ENCODE data around the gene LAPTM5.

Gene LAPTM5

DNA sequence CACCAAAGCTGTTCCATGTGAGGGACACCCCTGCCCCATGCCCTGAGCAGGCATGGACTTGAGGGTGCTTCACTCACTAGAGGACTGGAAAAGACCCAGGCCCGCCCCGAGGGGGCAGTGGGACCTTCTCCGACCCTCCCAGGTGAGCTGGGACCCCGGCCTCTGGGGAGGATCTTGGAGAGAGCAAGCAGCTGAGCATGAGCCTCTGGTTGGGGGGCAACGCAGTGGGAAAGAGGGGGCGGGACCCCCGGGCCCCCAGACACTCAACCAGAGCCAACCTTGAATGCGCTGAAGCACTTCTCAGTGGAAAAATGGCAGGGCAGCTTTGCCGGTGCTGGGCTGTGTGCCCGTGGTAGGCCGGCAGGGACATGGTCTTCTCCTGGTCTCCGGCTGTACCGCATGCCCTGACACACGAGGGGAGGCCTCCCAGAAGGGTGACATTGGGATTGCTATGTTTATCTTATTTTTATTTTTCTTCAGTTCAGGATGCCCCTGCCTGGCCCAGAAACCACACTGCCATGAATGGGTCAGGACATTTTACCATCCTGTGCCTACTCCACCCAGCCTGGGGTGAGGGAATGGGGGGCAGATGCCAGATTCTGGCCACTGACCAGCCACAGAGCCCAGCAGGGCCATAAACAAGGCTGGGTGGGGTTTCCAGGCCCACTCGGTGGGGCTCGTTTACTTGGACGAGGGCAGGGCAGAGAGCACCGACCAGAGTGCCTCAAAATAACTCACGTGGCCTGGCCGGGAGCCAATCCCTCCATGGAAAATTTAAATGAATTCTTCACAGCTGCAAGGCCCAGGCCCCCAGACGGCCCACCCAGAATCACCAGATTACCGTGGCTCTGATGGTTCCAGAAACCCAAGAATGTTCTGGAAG lies 17.2 kb upstream of the LAPTM5 start:
- Histone ChIP-seq H3K4me3 (ENCODE audit: low read depth, low read length) (no peak overlapping the region), H3K9me3 (ENCODE audit: control insufficient read depth, insufficient read depth, low read depth, low read length) (no peaks in the 10 kb centered on the region), H3K36me3 (ENCODE audit: control insufficient read depth in 2 of 2, insufficient read depth in 1 of 2, low read length in 2 of 2) (no peaks in the 10 kb centered on the region), H3K4me1 (ENCODE audit: control insufficient read depth, insufficient read depth, low read length) (no peaks in the 10 kb centered on the region), H3K27ac (ENCODE audit: extremely low read depth, low read depth, low read length) (no peak overlapping the region)
- no peak for TF ChIP-seq ZNF140 (tag by site-specific recombination; IDR thresholded peaks at IDR 0.05)
- no peak for TF ChIP-seq ZNF791 (tag by site-specific recombination; IDR thresholded peaks at IDR 0.05)
- TF ChIP-seq ZNF214 (tag by site-specific recombination; IDR thresholded peaks at IDR 0.05; ENCODE audit: borderline replicate concordance): no peak
- TF ChIP-seq ELK4 (IDR thresholded peaks at IDR 0.05; ENCODE audit: borderline replicate concordance, low read depth, low read length): no peak
- TF ChIP-seq ZNF664 (tag by site-specific recombination; IDR thresholded peaks at IDR 0.05): no peak
- no peak for TF ChIP-seq MYNN (tag by site-specific recombination; IDR thresholded peaks at IDR 0.05; ENCODE audit: borderline replicate concordance)
- TF ChIP-seq, protein P1, sequence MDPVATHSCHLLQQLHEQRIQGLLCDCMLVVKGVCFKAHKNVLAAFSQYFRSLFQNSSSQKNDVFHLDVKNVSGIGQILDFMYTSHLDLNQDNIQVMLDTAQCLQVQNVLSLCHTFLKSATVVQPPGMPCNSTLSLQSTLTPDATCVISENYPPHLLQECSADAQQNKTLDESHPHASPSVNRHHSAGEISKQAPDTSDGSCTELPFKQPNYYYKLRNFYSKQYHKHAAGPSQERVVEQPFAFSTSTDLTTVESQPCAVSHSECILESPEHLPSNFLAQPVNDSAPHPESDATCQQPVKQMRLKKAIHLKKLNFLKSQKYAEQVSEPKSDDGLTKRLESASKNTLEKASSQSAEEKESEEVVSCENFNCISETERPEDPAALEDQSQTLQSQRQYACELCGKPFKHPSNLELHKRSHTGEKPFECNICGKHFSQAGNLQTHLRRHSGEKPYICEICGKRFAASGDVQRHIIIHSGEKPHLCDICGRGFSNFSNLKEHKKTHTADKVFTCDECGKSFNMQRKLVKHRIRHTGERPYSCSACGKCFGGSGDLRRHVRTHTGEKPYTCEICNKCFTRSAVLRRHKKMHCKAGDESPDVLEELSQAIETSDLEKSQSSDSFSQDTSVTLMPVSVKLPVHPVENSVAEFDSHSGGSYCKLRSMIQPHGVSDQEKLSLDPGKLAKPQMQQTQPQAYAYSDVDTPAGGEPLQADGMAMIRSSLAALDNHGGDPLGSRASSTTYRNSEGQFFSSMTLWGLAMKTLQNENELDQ (tag by site-specific recombination; IDR thresholded peaks at IDR 0.05; ENCODE audit: low read depth): no peak
- no peak for TF ChIP-seq KLF9 (tag by site-specific recombination; IDR thresholded peaks at IDR 0.05; ENCODE audit: low read depth)
- TF ChIP-seq ZNF292 (tag by site-specific recombination; IDR thresholded peaks at IDR 0.05; ENCODE audit: borderline replicate concordance, low read depth): no peak
- TF ChIP-seq ZNF221 (tag by site-specific recombination; IDR thresholded peaks at IDR 0.05; ENCODE audit: borderline replicate concordance): no peak
- no peak for TF ChIP-seq ZNF48 (tag by site-specific recombination; IDR thresholded peaks at IDR 0.05)
- no peak for TF ChIP-seq ZNF513 (tag by site-specific recombination; IDR thresholded peaks at IDR 0.05)
- TF ChIP-seq BCL11A (tag by site-specific recombination; IDR thresholded peaks at IDR 0.05; ENCODE audit: low read depth): no peak
- ChIA-PET POLR2A (no interaction called here), CTCF (interaction anchor here (0.7 to 1.5 kb wide), 3 partner anchors 12 to 57 kb away, joined by 3 to 4 read pairs (median 3); no protein-coding TSS in a partner anchor)

GRCh38 chr1:30773722-30774358 lies 16.3 kb upstream of the LAPTM5 start:
- ChIA-PET CTCF (interaction anchor here (0.7 kb wide), 1 partner anchor 11 kb away, joined by 4 read pairs; no protein-coding TSS in a partner anchor), POLR2A (interaction anchor here (1.0 kb wide), 1 partner anchor 46 kb away, joined by 3 read pairs; no protein-coding TSS in a partner anchor)
- no peaks in the 10 kb centered on the region for H3K4me1 ChIP-seq (ENCODE audit: control insufficient read depth, insufficient read depth, low read length)

More at GRCh38 chr1:30773722-30774358, 16.3 kb upstream of the LAPTM5 start:
- H3K9me3 ChIP-seq (ENCODE audit: control insufficient read depth, insufficient read depth, low read depth, low read length): no peaks in the 10 kb centered on the region
- TF ChIP-seq, protein P2, sequence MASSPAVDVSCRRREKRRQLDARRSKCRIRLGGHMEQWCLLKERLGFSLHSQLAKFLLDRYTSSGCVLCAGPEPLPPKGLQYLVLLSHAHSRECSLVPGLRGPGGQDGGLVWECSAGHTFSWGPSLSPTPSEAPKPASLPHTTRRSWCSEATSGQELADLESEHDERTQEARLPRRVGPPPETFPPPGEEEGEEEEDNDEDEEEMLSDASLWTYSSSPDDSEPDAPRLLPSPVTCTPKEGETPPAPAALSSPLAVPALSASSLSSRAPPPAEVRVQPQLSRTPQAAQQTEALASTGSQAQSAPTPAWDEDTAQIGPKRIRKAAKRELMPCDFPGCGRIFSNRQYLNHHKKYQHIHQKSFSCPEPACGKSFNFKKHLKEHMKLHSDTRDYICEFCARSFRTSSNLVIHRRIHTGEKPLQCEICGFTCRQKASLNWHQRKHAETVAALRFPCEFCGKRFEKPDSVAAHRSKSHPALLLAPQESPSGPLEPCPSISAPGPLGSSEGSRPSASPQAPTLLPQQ (tag by site-specific recombination; IDR thresholded peaks at IDR 0.05): no peak
- TF ChIP-seq, protein P3, sequence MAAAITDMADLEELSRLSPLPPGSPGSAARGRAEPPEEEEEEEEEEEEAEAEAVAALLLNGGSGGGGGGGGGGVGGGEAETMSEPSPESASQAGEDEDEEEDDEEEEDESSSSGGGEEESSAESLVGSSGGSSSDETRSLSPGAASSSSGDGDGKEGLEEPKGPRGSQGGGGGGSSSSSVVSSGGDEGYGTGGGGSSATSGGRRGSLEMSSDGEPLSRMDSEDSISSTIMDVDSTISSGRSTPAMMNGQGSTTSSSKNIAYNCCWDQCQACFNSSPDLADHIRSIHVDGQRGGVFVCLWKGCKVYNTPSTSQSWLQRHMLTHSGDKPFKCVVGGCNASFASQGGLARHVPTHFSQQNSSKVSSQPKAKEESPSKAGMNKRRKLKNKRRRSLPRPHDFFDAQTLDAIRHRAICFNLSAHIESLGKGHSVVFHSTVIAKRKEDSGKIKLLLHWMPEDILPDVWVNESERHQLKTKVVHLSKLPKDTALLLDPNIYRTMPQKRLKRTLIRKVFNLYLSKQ (tag by site-specific recombination; IDR thresholded peaks at IDR 0.05; ENCODE audit: borderline replicate concordance): no peak
- H3K4me3 ChIP-seq (ENCODE audit: low read depth, low read length): no peak overlapping the region
- H3K36me3 ChIP-seq (ENCODE audit: control insufficient read depth in 2 of 2, insufficient read depth in 1 of 2, low read length in 2 of 2): no peaks in the 10 kb centered on the region
- no peak overlapping the region for H3K27ac ChIP-seq (ENCODE audit: extremely low read depth, low read depth, low read length)

Measured in HEK293 (cell line).